ENCODE data around the gene EHBP1L1.
"Not testable (repeated sequence)": the region's sequence is repeated elsewhere in the genome, so short reads cannot be mapped to it uniquely, and the experiment has no call there.

EHBP1L1 gene

GRCh38 chr11:65560555-65561418 is 15.1 kb upstream of the EHBP1L1 start:
- DNase-seq (ENCODE audit: extremely low read depth in 1 of 2, low read depth in 1 of 2), result no peak

- no peak for DNase-seq (ENCODE audit: extremely low read depth in 1 of 2, low read depth in 1 of 2)
These were observed 13.8 kb upstream of the EHBP1L1 start for GRCh38 chr11:65562020-65562419.

- no peak for DNase-seq (ENCODE audit: extremely low read depth in 1 of 2, low read depth in 1 of 2)
These were observed 13.1 kb upstream of the EHBP1L1 start for GRCh38 chr11:65562788-65563187.

- DNase-seq (ENCODE audit: extremely low read depth in 1 of 2, low read depth in 1 of 2), result no peak
These were observed 12.3 kb upstream of the EHBP1L1 start for GRCh38 chr11:65563601-65564000.

- DNase-seq (ENCODE audit: extremely low read depth in 1 of 2, low read depth in 1 of 2), result not testable (repeated sequence)
These were observed 10.8 kb upstream of the EHBP1L1 start for GRCh38 chr11:65564879-65565559.

GRCh38 chr11:65565624-65566453 is 10.0 kb upstream of the EHBP1L1 start:
- DNase-seq (ENCODE audit: extremely low read depth in 1 of 2, low read depth in 1 of 2), result no peak

GRCh38 chr11:65569164-65569972 is 6.5 kb upstream of the EHBP1L1 start:
- DNase-seq (ENCODE audit: extremely low read depth in 1 of 2, low read depth in 1 of 2), result no peak

- DNase-seq (ENCODE audit: extremely low read depth in 1 of 2, low read depth in 1 of 2), result peak; percentile 99 to 100
These were observed 5.6 kb upstream of the EHBP1L1 start, which contains the start of gene ZNRD2 for GRCh38 chr11:65569973-65570918. Gene ZNRD2, plus strand, starts transcription at chr11:65570477. Its CDS starts 15 bp downstream, at chr11:65570492.

GRCh38 chr11:65571420-65571819 is 4.4 kb upstream of the EHBP1L1 start:
- no peak for DNase-seq (ENCODE audit: extremely low read depth in 1 of 2, low read depth in 1 of 2)

- DNase-seq (ENCODE audit: extremely low read depth in 1 of 2, low read depth in 1 of 2), result no peak
These were observed 3.9 kb upstream of the EHBP1L1 start for GRCh38 chr11:65571940-65572339.

GRCh38 chr11:65572356-65573051 is 3.3 kb upstream of the EHBP1L1 start, which contains the start of gene FAM89B:
Gene FAM89B, plus strand, starts transcription at chr11:65572538. Its CDS starts 132 bp downstream, at chr11:65572670.
- peak; percentile 69 to 89 for DNase-seq (ENCODE audit: extremely low read depth in 1 of 2, low read depth in 1 of 2)

- DNase-seq (ENCODE audit: extremely low read depth in 1 of 2, low read depth in 1 of 2), result no peak
These were observed 2.3 kb upstream of the EHBP1L1 start for GRCh38 chr11:65573391-65574079.

- DNase-seq (ENCODE audit: extremely low read depth in 1 of 2, low read depth in 1 of 2), result peak; percentile 94
These were observed 1.6 kb upstream of the EHBP1L1 start for GRCh38 chr11:65574109-65574810.

GRCh38 chr11:65574811-65575567 is 864 bp upstream of the EHBP1L1 start:
- no peak for DNase-seq (ENCODE audit: extremely low read depth in 1 of 2, low read depth in 1 of 2)

GRCh38 chr11:65576232-65576866 is 496 bp downstream of the EHBP1L1 start:
- DNase-seq (ENCODE audit: extremely low read depth in 1 of 2, low read depth in 1 of 2), result no peak
